Glomerular endothelial cell (primary cell): ENCODE measurements around the gene IRF8. TPM values are rescaled to one million over a fixed set of nuclear protein-coding genes. Genes with fewer than 3 reads are reported as not detected.
"Not testable (repeated sequence)": the region's sequence is repeated elsewhere in the genome, so short reads cannot be mapped to it uniquely, and the experiment has no call there.

Experiments
- DNase-seq: peaks from one replicate; pipeline ENCODE4 v3.0.0-alpha.2; 2011; ENCODE audit warnings: low read depth, low spot score; ENCODE audit errors: extremely low read depth
- total RNA-seq: library from RNA; depleted of rRNA; stranded (reverse); fragments of >200 nt; gene quantifications from 2 replicates; pipeline ENCODE4 v1.2.3, GENCODE V29; 2015

IRF8 gene
- total RNA-seq, 1 donor from 2014 or later, result 1.5 TPM

- DNase-seq, result no peak
Observed at GRCh38 chr16:85867189-85867588, 31.8 kb upstream of the IRF8 start.

- DNase-seq, result no peak
Observed at GRCh38 chr16:85868495-85868894, 30.5 kb upstream of the IRF8 start.

- no peak for DNase-seq
Observed at GRCh38 chr16:85869206-85869605, 29.8 kb upstream of the IRF8 start.

GRCh38 chr16:85869785-85870558 is 29.0 kb upstream of the IRF8 start:
- no peak for DNase-seq

GRCh38 chr16:85871756-85872155 is 27.2 kb upstream of the IRF8 start:
- no peak for DNase-seq

GRCh38 chr16:85872734-85873133 is 26.2 kb upstream of the IRF8 start:
- DNase-seq, result no peak

- no peak for DNase-seq
Observed at GRCh38 chr16:85873153-85873552, 25.8 kb upstream of the IRF8 start.

GRCh38 chr16:85874031-85874430 is 24.9 kb upstream of the IRF8 start:
- not testable (repeated sequence) for DNase-seq

- DNase-seq, result no peak
Observed at GRCh38 chr16:85878407-85878806, 20.6 kb upstream of the IRF8 start.

- DNase-seq, result peak; percentile 66
Observed at GRCh38 chr16:85878875-85879274, 20.1 kb upstream of the IRF8 start.

- DNase-seq, result no peak
Observed at GRCh38 chr16:85879549-85879948, 19.4 kb upstream of the IRF8 start.

GRCh38 chr16:85879975-85880831 is 18.8 kb upstream of the IRF8 start:
- no peak for DNase-seq

GRCh38 chr16:85880861-85881260 is 18.1 kb upstream of the IRF8 start:
- DNase-seq, result no peak

GRCh38 chr16:85881436-85881835 is 17.5 kb upstream of the IRF8 start:
- DNase-seq, result no peak

GRCh38 chr16:85882181-85882810 is 16.7 kb upstream of the IRF8 start:
- no peak for DNase-seq

- no peak for DNase-seq
Observed at GRCh38 chr16:85883813-85884212, 15.1 kb upstream of the IRF8 start.

- DNase-seq, result no peak
Observed at GRCh38 chr16:85884808-85885463, 14.0 kb upstream of the IRF8 start.

- no peak for DNase-seq
Observed at GRCh38 chr16:85885537-85885936, 13.4 kb upstream of the IRF8 start.

- peak; percentile 75 for DNase-seq
Observed at GRCh38 chr16:85888405-85889331, 10.3 kb upstream of the IRF8 start.
